Measurements from ENCODE around the gene CTNNAL1. TPM values are rescaled to one million over a fixed set of nuclear protein-coding genes. Genes with fewer than 3 reads are reported as not detected.

Gene CTNNAL1
- polyA plus RNA-seq, 1 of the 3 experiments (the other 2 are of a cell fraction) = 32.8 TPM

DNA sequence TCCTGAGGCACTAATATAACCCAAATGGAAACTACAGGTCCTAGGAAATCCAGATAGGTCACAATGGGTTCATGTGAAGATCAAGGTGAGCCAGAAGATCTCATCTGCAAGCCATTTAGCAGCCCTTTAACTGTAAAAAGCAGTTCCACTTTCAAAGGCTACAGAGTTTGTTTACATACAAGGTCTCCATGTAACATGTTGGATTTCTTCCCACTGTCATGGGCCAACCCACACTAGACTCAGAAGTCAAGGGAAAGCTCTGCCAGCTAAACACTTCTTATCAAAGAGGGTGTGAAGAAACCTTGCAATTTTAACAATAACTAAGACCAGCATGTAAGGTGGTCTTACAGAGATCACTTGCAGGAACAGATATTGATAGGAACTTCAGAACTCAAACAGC lies 3.8 kb upstream of the CTNNAL1 start (continued):
- TF ChIP-seq, protein P1, sequence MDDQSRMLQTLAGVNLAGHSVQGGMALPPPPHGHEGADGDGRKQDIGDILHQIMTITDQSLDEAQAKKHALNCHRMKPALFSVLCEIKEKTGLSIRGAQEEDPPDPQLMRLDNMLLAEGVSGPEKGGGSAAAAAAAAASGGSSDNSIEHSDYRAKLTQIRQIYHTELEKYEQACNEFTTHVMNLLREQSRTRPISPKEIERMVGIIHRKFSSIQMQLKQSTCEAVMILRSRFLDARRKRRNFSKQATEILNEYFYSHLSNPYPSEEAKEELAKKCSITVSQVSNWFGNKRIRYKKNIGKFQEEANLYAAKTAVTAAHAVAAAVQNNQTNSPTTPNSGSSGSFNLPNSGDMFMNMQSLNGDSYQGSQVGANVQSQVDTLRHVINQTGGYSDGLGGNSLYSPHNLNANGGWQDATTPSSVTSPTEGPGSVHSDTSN (IDR thresholded peaks at IDR 0.05) = no peak
- no peak for TF ChIP-seq EZH2phosphoT487 (IDR thresholded peaks at IDR 0.05; ENCODE audit: borderline replicate concordance, low read depth)

DNA sequence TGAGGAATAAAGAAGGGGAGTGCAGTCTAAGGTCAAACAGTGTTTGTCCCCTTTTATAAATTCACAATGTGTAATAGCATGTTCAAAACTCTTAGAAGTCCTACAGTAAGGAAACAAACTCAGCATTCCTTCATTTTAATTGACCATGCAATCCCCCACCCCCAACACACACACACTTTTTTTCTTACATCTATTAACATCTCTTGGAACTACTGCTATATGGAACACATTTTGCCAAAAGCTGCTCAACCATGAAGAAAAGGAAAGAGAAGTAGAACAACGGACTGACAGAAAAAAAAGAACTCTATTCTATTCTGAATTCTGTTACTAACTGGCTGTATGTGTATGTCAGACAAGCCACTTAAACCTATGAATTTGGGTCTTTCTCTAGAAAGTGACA lies 2.8 kb upstream of the CTNNAL1 start:
- H3K27me3 ChIP-seq (ENCODE audit: insufficient read depth) = no peaks in the 10 kb centered on the region
- CTCF ChIA-PET = no interaction called here
- H4K20me1 ChIP-seq (ENCODE audit: insufficient read depth) = peaks cover 8% of the 10 kb centered on the region; the same call in 1 of the 2 replicates
- no peaks in the 10 kb centered on the region for H3K9me2 ChIP-seq
- H3K4me1 ChIP-seq (ENCODE audit: control insufficient read depth in 1 of 2, insufficient read depth in 2 of 2, low read depth in 1 of 2, low read length in 1 of 2) = peaks cover 10 to 13% of the 10 kb centered on the region in 2 experiments
- H3K9me3 ChIP-seq = no peaks in the 10 kb centered on the region
- no peak overlapping the region for H3K27ac ChIP-seq (ENCODE audit: low read depth in 2 of 2, low read length in 1 of 2)
- peaks cover 36% of the 10 kb centered on the region for H3F3A ChIP-seq (replicated peaks; ENCODE audit: insufficient read depth)
- DNase-seq = no peak
- POLR2A ChIA-PET = no interaction called here
- H3K4me2 ChIP-seq = no peak overlapping the region
- peaks cover 10% of the 10 kb centered on the region for H3K79me2 ChIP-seq (ENCODE audit: insufficient read depth)
- peaks cover 17 to 35% of the 10 kb centered on the region in 2 experiments for H3K36me3 ChIP-seq (replicated peaks in 1 of 2; ENCODE audit: control insufficient read depth in 1 of 2, insufficient read depth in 2 of 2, low read length in 1 of 2)
- no peak overlapping the region for H3K9ac ChIP-seq
- H2AFZ ChIP-seq (ENCODE audit: low read depth) = no peak overlapping the region
- no peak for TF ChIP-seq TAF1 (IDR thresholded peaks at IDR 0.05; ENCODE audit: borderline replicate concordance, low read depth, low read length)
- TF ChIP-seq RXRA (IDR thresholded peaks at IDR 0.05; ENCODE audit: borderline replicate concordance, low read depth) = no peak
- TF ChIP-seq ELF1 (IDR thresholded peaks at IDR 0.05) = no peak
- TF ChIP-seq POLR2AphosphoS5 (IDR thresholded peaks at IDR 0.05; ENCODE audit: low read depth, low read length) = no peak
- no peak for TF ChIP-seq GABPA (IDR thresholded peaks at IDR 0.05; ENCODE audit: low read depth)
- no peak for TF ChIP-seq TCF12 (IDR thresholded peaks at IDR 0.05)
- TF ChIP-seq JUND (IDR thresholded peaks at IDR 0.05) = no peak
- TF ChIP-seq, protein P2, sequence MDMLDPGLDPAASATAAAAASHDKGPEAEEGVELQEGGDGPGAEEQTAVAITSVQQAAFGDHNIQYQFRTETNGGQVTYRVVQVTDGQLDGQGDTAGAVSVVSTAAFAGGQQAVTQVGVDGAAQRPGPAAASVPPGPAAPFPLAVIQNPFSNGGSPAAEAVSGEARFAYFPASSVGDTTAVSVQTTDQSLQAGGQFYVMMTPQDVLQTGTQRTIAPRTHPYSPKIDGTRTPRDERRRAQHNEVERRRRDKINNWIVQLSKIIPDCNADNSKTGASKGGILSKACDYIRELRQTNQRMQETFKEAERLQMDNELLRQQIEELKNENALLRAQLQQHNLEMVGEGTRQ (IDR thresholded peaks at IDR 0.05; ENCODE audit: borderline replicate concordance, low read depth, low read length) = no peak
- TF ChIP-seq, protein P3, sequence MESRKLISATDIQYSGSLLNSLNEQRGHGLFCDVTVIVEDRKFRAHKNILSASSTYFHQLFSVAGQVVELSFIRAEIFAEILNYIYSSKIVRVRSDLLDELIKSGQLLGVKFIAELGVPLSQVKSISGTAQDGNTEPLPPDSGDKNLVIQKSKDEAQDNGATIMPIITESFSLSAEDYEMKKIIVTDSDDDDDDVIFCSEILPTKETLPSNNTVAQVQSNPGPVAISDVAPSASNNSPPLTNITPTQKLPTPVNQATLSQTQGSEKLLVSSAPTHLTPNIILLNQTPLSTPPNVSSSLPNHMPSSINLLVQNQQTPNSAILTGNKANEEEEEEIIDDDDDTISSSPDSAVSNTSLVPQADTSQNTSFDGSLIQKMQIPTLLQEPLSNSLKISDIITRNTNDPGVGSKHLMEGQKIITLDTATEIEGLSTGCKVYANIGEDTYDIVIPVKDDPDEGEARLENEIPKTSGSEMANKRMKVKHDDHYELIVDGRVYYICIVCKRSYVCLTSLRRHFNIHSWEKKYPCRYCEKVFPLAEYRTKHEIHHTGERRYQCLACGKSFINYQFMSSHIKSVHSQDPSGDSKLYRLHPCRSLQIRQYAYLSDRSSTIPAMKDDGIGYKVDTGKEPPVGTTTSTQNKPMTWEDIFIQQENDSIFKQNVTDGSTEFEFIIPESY (IDR thresholded peaks at IDR 0.05; ENCODE audit: borderline replicate concordance, low read depth) = no peak
- no peak for TF ChIP-seq EP300 (IDR thresholded peaks at IDR 0.05; ENCODE audit: borderline replicate concordance in 1 of 2, low read depth in 1 of 2, low read length in 1 of 2)
- TF ChIP-seq GATA2 (CRISPR knock-in tag; IDR thresholded peaks at IDR 0.05) = no peak
- 100% methylated on average over 1 of the region's 1 CpG for WGBS (ENCODE audit: low lambda C conversion rate)
- no peak overlapping the region for H3K4me3 ChIP-seq (ENCODE audit: low read depth in 2 of 2, low read length in 1 of 2)

Data from SK-N-SH (cell line).